Progenitor cell of endocrine pancreas (in vitro differentiated cells): Measurements from ENCODE around the gene CTNNA2. TPM values are rescaled to one million over a fixed set of nuclear protein-coding genes. Genes with fewer than 3 reads are reported as not detected.

Source experiments
- DNase-seq: peaks from one replicate; pipeline ENCODE4 v3.0.0; 2021; ENCODE audit warnings: low spot score; ENCODE audit not compliant: unreplicated experiment
- H3K27ac Mint-ChIP-seq: 2 replicates; pipeline ENCODE4 v1.8.0; 2021; ENCODE audit warnings: mild to moderate bottlenecking, moderate library complexity, mixed read lengths
- H3K27me3 Mint-ChIP-seq: 2 replicates; pipeline ENCODE4 v1.8.0; 2021; ENCODE audit warnings: mixed read lengths
- H3K36me3 Mint-ChIP-seq: 2 replicates; pipeline ENCODE4 v1.8.0; 2022; ENCODE audit warnings: mixed read lengths; ENCODE audit not compliant: insufficient read depth
- H3K4me1 Mint-ChIP-seq: 2 replicates; pipeline ENCODE4 v1.8.0; 2021; ENCODE audit warnings: low read depth, mixed read lengths
- H3K4me3 Mint-ChIP-seq: 2 replicates; pipeline ENCODE4 v1.8.0; 2021; ENCODE audit warnings: low read depth, mild to moderate bottlenecking, moderate library complexity, mixed read lengths
- H3K9me3 Mint-ChIP-seq: 2 replicates; pipeline ENCODE4 v1.8.0; 2021; ENCODE audit warnings: low read depth, mixed read lengths
- total RNA-seq: library from RNA; stranded (reverse); gene quantifications from 2 replicates; pipeline ENCODE4 v1.2.1, GENCODE V29; 2021
- TF ChIP-seq, protein P1 (sequence below): fragments of 200-600 bp; sonication (generic); IDR thresholded peaks from one replicate; pipeline ENCODE4 v1.5.0; 2021; ENCODE audit warnings: antibody characterized with exemption, mild to moderate bottlenecking; ENCODE audit not compliant: unreplicated experiment

Gene CTNNA2
- total RNA-seq, 1 donor from 2014 or later = 10.2 TPM

DNA sequence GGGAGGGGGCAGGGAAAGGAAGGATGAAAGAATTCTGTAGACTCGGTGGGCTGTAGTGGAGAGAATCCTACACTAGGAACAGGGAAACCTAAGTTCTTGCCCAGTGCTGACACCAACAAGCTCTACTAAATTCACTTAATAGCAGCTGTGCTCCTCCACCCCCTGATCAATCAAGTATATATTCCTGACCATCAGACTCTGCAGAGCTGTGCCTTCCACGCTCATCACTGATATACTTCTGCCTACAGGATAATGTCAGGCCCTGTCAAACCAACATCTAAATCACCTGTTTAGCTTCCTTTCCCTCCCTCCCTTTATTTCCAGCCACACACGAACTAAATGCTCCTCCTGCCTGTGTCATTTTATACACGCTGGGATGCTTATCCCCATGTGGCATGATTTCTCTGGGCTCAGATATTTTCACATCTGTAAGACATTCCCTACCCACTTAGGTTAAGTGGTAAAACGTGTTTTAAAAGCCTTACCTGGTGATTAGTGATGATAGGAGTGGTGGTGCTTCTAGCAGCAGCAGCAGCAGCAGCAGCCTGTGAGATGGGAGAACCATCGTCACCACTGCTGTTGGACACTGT, 489.8 kb downstream of the CTNNA2 start:
- no peak for DNase-seq
- Mint-ChIP-seq H3K27ac (no peak overlapping the region), H3K36me3 (no peaks in the 10 kb centered on the region), H3K9me3 (no peaks in the 10 kb centered on the region), H3K27me3 (no peaks in the 10 kb centered on the region), H3K4me3 (no peak overlapping the region), H3K4me1 (peaks cover 9% of the 10 kb centered on the region)
- TF ChIP-seq, protein P1, sequence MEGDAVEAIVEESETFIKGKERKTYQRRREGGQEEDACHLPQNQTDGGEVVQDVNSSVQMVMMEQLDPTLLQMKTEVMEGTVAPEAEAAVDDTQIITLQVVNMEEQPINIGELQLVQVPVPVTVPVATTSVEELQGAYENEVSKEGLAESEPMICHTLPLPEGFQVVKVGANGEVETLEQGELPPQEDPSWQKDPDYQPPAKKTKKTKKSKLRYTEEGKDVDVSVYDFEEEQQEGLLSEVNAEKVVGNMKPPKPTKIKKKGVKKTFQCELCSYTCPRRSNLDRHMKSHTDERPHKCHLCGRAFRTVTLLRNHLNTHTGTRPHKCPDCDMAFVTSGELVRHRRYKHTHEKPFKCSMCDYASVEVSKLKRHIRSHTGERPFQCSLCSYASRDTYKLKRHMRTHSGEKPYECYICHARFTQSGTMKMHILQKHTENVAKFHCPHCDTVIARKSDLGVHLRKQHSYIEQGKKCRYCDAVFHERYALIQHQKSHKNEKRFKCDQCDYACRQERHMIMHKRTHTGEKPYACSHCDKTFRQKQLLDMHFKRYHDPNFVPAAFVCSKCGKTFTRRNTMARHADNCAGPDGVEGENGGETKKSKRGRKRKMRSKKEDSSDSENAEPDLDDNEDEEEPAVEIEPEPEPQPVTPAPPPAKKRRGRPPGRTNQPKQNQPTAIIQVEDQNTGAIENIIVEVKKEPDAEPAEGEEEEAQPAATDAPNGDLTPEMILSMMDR = no peak

DNA sequence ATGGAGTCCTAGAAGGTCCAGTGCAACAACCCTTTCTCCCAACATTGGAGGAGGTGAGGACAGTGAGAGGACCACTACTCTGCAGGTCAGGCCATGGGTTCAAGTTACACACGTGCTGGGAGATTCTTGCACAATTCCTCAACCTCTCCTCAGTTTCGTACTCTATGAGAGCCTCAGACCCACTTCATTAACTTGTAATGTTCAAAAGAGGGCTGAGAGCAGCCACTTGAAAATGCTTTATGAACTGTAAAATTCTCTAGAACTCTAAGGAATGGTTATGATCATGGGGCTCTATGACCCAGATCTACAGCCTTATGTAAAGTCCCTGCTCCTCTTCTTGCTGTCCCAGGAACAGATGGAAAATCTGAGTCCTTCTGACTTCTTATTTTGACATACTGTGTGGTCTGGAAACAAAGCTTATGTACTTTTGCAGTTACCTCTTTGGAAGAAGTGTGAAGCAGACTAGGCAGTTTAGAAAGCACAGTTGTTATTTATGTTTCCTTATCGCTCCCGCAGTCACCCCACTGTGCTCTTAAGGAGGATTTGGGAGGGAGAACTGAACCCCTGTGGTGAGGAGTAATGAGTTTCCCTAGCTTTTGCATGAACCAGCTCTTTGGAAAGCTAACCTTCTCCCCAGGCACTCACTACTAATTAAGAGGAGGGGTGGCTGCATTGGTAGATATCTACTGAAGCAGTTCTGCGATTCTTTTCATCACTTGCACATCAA, 495.1 kb downstream of the CTNNA2 start:
- H3K4me3 Mint-ChIP-seq = no peak overlapping the region
- H3K27ac Mint-ChIP-seq = no peak overlapping the region
- H3K9me3 Mint-ChIP-seq = no peaks in the 10 kb centered on the region
- no peaks in the 10 kb centered on the region for H3K36me3 Mint-ChIP-seq
- H3K4me1 Mint-ChIP-seq = no peaks in the 10 kb centered on the region
- DNase-seq = no peak
- H3K27me3 Mint-ChIP-seq = peaks cover 4% of the 10 kb centered on the region
- TF ChIP-seq, protein P1 = no peak

DNA sequence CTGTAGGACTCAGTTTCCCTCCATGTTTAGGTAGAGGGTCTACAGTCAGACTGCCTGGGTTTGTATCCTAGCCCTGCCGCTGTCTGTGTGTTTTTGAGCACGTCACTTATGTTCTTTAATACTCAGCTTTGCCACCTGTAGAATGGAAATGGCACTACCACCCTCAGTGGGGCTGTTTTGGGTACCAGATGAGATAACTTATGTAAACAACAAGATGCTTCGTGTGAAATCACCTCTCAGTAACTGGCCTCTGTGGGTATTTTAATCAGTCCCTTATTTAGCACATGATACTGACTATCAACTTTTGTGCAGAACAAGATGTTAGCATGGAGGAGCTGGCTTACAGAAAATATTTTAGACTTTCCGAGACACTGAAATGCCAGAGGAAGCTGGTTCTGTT, 495.7 kb downstream of the CTNNA2 start:
- H3K4me1 Mint-ChIP-seq = no peaks in the 10 kb centered on the region
- H3K4me3 Mint-ChIP-seq = no peak overlapping the region
- H3K27me3 Mint-ChIP-seq = peaks cover 4% of the 10 kb centered on the region
- TF ChIP-seq, protein P1 = no peak
- no peaks in the 10 kb centered on the region for H3K36me3 Mint-ChIP-seq
- DNase-seq = no peak
- H3K9me3 Mint-ChIP-seq = no peaks in the 10 kb centered on the region
- H3K27ac Mint-ChIP-seq = no peak overlapping the region

DNA sequence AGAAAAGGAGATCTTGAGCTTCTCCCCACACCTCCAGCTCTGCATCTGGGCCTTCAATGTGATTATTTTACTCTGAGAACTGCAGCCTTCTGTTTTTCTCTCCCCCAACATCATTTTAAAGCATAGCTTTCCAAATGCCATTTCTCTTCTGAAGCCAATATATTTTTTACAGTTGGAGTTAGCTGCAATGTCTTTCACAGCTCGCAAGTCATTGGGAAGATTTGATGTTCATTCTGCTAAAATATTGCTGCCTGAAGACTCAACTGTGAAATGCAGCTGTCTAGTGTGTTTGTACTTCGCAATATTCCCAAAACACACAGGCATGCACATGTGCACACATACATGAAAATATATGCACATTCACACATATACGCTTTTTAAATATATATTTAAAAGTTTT, 496.4 kb downstream of the CTNNA2 start:
- H3K4me1 Mint-ChIP-seq = no peaks in the 10 kb centered on the region
- H3K27me3 Mint-ChIP-seq = peaks cover 4% of the 10 kb centered on the region
- no peaks in the 10 kb centered on the region for H3K9me3 Mint-ChIP-seq
- no peak for DNase-seq
- TF ChIP-seq, protein P1 = no peak
- no peak overlapping the region for H3K4me3 Mint-ChIP-seq
- no peak overlapping the region for H3K27ac Mint-ChIP-seq
- no peaks in the 10 kb centered on the region for H3K36me3 Mint-ChIP-seq

DNA sequence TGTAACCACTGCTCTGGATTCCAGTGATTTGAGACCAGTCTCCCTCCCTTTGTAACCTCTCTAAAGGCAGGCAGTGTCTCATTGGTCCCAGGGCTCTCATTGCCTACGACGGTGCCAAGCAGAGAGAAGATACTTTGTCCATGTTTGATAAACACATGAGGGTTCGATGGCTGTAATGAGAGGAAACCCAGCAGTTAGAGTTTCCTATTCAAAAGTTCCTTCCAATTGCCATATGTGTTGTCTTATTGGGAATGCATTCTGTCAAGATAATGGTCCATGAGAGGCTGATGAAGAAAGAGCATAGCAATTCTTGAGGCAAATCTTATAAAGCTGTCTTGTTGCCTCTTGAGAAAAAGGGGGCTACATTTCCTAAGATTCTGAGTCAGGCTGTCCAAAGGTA, 499.2 kb downstream of the CTNNA2 start:
- Mint-ChIP-seq H3K27me3 (peaks cover 4% of the 10 kb centered on the region), H3K36me3 (no peaks in the 10 kb centered on the region), H3K27ac (no peak overlapping the region), H3K9me3 (no peaks in the 10 kb centered on the region), H3K4me1 (peaks cover 3% of the 10 kb centered on the region), H3K4me3 (no peak overlapping the region)
- TF ChIP-seq, protein P1 = no peak
- DNase-seq = no peak
